Keratinocyte (primary cell): ENCODE measurements around the gene HDGFL2. TPM values are rescaled to one million over a fixed set of nuclear protein-coding genes. Genes with fewer than 3 reads are reported as not detected.

Experiments
- DNase-seq: peaks from one replicate; pipeline ENCODE4 v3.0.0-alpha.2; 2011; ENCODE audit warnings: low read depth, missing footprints, low spot score
- FAIRE-seq: peaks from 2 replicates; lab custom pipeline; 2011; peaks lifted over from hg19 to GRCh38; lab: Jason Lieb, UNC
- H2AFZ ChIP-seq: 2 replicates; pipeline ENCODE4 v1.6.0; 2012; ENCODE audit warnings: low read length, control low read depth, inconsistent platforms; ENCODE audit not compliant: control insufficient read depth
- H3K27ac ChIP-seq: 2 replicates; pipeline ENCODE4 v1.5.1; 2011; ENCODE audit warnings: low read length; ENCODE audit not compliant: control insufficient read depth, insufficient read depth
- H3K27me3 ChIP-seq: 3 replicates; pipeline ENCODE4 v1.6.0; 2011; ENCODE audit warnings: low read length; ENCODE audit not compliant: control insufficient read depth, insufficient read depth; ENCODE audit errors: extremely low read depth
- H3K36me3 ChIP-seq, 2 experiments: 2 replicates in 1 of 2; 3 replicates in 1 of 2; pipeline ENCODE4 v1.5.1; 2011; ENCODE audit warnings: low read length in 2 of 2, mild to moderate bottlenecking in 1 of 2; ENCODE audit not compliant: control insufficient read depth in 2 of 2, insufficient read depth in 2 of 2; ENCODE audit errors: extremely low read depth in 1 of 2
- H3K4me1 ChIP-seq: 3 replicates; pipeline ENCODE4 v1.5.1; 2011; ENCODE audit warnings: low read length; ENCODE audit not compliant: control insufficient read depth, insufficient read depth; ENCODE audit errors: extremely low read depth
- H3K4me2 ChIP-seq: 3 replicates; pipeline ENCODE4 v1.6.0; 2011; ENCODE audit warnings: low read depth, low read length; ENCODE audit not compliant: control insufficient read depth, insufficient read depth; ENCODE audit errors: extremely low read depth
- H3K4me3 ChIP-seq, 3 experiments: fragments of 200-600 bp in 1 of 3; sonication (generic) in 1 of 3; 2 replicates in 2 of 3; 3 replicates in 1 of 3; pipeline ENCODE4 v1.5.1; 2011 to 2016; ENCODE audit warnings: low read length in 3 of 3, mild to moderate bottlenecking in 3 of 3, control low read depth in 2 of 3, inconsistent platforms in 1 of 3, low read depth in 1 of 3, mixed read lengths in 1 of 3, mixed run types in 1 of 3, moderate library complexity in 1 of 3; ENCODE audit not compliant: control insufficient read depth in 2 of 3, insufficient read depth in 2 of 3; ENCODE audit errors: extremely low read depth in 1 of 3
- H3K79me2 ChIP-seq: 2 replicates; pipeline ENCODE4 v1.6.0; 2012; ENCODE audit warnings: low read length; ENCODE audit not compliant: control insufficient read depth, insufficient read depth
- H3K9ac ChIP-seq: 3 replicates; pipeline ENCODE4 v1.6.0; 2011; ENCODE audit warnings: low read length; ENCODE audit not compliant: control insufficient read depth, insufficient read depth; ENCODE audit errors: extremely low read depth
- H3K9me1 ChIP-seq: 3 replicates; pipeline ENCODE4 v1.6.0; 2011; ENCODE audit warnings: low read length; ENCODE audit not compliant: control insufficient read depth, insufficient read depth; ENCODE audit errors: extremely low read depth
- H3K9me3 ChIP-seq: 2 replicates; pipeline ENCODE4 v1.5.1; 2012; ENCODE audit warnings: low read depth, low read length; ENCODE audit not compliant: control insufficient read depth
- H4K20me1 ChIP-seq: 3 replicates; pipeline ENCODE4 v1.6.0; 2011; ENCODE audit warnings: low read length; ENCODE audit not compliant: control insufficient read depth, insufficient read depth; ENCODE audit errors: extremely low read depth
- EZH2 ChIP-seq: IDR thresholded peaks from one replicate; pipeline ENCODE4 v1.6.1; 2012; ENCODE audit warnings: inconsistent platforms, mild to moderate bottlenecking, low read length, moderate library complexity
- dilution Hi-C: fragments of 300-500 bp; cut with MboI; formaldehyde crosslinking; loops from one replicate; pipeline ENCODE4 v1.7.0; 2020; ENCODE audit warnings: low sequenced_read_pairs; ENCODE audit not compliant: extremely low pct_ligation_motif_present
- polyA plus RNA-seq, 5 experiments: library from polyadenylated mRNA; depleted of rRNA in 3 of 5; stranded (reverse) in 3 of 5; stranded (forward) in 1 of 5; unstranded in 1 of 5; fragments of >200 nt; gene quantifications; 1 replicate in 1 of 5; 2 replicates in 3 of 5; 3 replicates in 1 of 5; pipeline versions ENCODE4 v1.2.1 to v1.2.3, GENCODE V29; 2011 to 2012; ENCODE audit warnings: missing spikeins in 2 of 5, low read depth in 1 of 5, low replicate concordance in 1 of 5
- small RNA-seq, 3 experiments: library from RNA; depleted of rRNA; stranded (forward); fragments of <200 nt; gene quantifications; one replicate each; pipeline ENCODE3, GENCODE V24; 2012; ENCODE audit warnings: low read depth in 3 of 3, low replicate concordance in 1 of 3; ENCODE audit not compliant: insufficient read length in 3 of 3
- TF ChIP-seq, protein P1 (sequence below), 3 experiments: IDR thresholded peaks in 1 of 3; conservative IDR thresholded peaks in 1 of 3; optimal IDR thresholded peaks in 1 of 3; 2 replicates in 2 of 3; 3 replicates in 1 of 3; pipeline versions ENCODE3 to v1.5.1; 2011; ENCODE audit warnings: low read length in 3 of 3, mild to moderate bottlenecking in 3 of 3, moderate library complexity in 2 of 3, control low read depth in 1 of 3, inconsistent platforms in 1 of 3; ENCODE audit not compliant: insufficient read depth in 2 of 3; ENCODE audit errors: extremely low read depth in 1 of 3

The HDGFL2 gene
- polyA plus RNA-seq, 1 donor (not counting 4 experiments of a cell fraction or from before 2014, with no cell fraction given) = 19.5 TPM

- FAIRE-seq (no peak), DNase-seq (no peak)
- no peaks in the 10 kb centered on the region for H4K20me1 ChIP-seq
- H3K36me3 ChIP-seq = no peaks in the 10 kb centered on the region
- no peaks in the 10 kb centered on the region for H3K27me3 ChIP-seq
- H3K4me1 ChIP-seq = no peaks in the 10 kb centered on the region
- no peak overlapping the region for H2AFZ ChIP-seq
- no peak overlapping the region for H3K27ac ChIP-seq
- H3K9me1 ChIP-seq = no peaks in the 10 kb centered on the region
- H3K9me3 ChIP-seq = no peaks in the 10 kb centered on the region
- no peak overlapping the region for H3K9ac ChIP-seq
- no peak overlapping the region for H3K4me3 ChIP-seq
- no peak overlapping the region for H3K4me2 ChIP-seq
- no peaks in the 10 kb centered on the region for H3K79me2 ChIP-seq
- TF ChIP-seq, protein P1, sequence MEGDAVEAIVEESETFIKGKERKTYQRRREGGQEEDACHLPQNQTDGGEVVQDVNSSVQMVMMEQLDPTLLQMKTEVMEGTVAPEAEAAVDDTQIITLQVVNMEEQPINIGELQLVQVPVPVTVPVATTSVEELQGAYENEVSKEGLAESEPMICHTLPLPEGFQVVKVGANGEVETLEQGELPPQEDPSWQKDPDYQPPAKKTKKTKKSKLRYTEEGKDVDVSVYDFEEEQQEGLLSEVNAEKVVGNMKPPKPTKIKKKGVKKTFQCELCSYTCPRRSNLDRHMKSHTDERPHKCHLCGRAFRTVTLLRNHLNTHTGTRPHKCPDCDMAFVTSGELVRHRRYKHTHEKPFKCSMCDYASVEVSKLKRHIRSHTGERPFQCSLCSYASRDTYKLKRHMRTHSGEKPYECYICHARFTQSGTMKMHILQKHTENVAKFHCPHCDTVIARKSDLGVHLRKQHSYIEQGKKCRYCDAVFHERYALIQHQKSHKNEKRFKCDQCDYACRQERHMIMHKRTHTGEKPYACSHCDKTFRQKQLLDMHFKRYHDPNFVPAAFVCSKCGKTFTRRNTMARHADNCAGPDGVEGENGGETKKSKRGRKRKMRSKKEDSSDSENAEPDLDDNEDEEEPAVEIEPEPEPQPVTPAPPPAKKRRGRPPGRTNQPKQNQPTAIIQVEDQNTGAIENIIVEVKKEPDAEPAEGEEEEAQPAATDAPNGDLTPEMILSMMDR (optimal IDR thresholded peaks at IDR 0.05 in 1 of 3, IDR thresholded peaks at IDR 0.05 in 1 of 3, conservative IDR thresholded peaks at IDR 0.05 in 1 of 3; ENCODE audit: extremely low read depth in 1 of 3, insufficient read depth in 2 of 3, low read length in 3 of 3) = no peak
- TF ChIP-seq EZH2 = no peak
- dilution Hi-C loops = no loop called here
These were observed 77.9 kb downstream of the HDGFL2 start for GRCh38 chr19:4550018-4550417.

DNA sequence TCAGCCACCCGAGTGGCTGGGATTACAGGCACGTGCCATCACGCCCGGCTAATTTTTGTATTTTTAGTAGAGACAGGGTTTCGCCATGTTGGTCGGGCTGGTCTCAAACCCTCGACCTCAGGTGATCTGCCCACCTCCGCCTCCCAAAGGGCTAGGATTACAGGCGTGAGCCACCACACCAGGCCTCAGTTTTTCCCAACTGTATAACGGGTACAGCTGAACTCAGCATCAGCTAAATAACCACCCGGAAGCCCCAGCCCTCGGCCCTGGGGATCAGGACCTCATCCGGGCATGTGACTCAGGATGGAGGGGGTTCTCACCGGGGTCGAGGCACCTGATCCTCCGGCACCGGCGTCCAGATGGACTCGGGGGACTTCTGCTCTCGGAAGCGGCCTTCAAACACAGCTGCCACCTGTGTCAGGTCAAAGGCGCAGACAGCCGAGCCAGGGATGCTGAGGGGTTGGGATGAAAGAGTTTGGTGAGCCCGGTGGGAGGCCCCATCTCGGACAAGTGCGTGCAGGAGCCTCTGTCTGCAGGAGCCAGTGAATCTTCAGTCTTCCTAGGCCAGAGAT, 78.5 kb downstream of the HDGFL2 start:
- Histone ChIP-seq H3K4me1 (no peaks in the 10 kb centered on the region), H3K79me2 (no peaks in the 10 kb centered on the region), H3K27ac (no peak overlapping the region), H3K9me3 (no peaks in the 10 kb centered on the region), H2AFZ (no peak overlapping the region), H3K27me3 (no peaks in the 10 kb centered on the region), H3K4me2 (no peak overlapping the region), H3K36me3 (no peaks in the 10 kb centered on the region), H3K9ac (no peak overlapping the region), H3K4me3 (no peak overlapping the region), H3K9me1 (no peaks in the 10 kb centered on the region), H4K20me1 (no peaks in the 10 kb centered on the region)
- TF ChIP-seq, protein P1 (optimal IDR thresholded peaks at IDR 0.05 in 1 of 3, IDR thresholded peaks at IDR 0.05 in 1 of 3, conservative IDR thresholded peaks at IDR 0.05 in 1 of 3; ENCODE audit: extremely low read depth in 1 of 3, insufficient read depth in 2 of 3, low read length in 3 of 3) = no peak
- no peak for TF ChIP-seq EZH2
- no peak for FAIRE-seq
- dilution Hi-C loops = no loop called here
- no peak for DNase-seq

Small RNAs within 50 kb of the gene (small RNA-seq; reads per million reads assigned to genes)
- gene MIR4746 = 0 reads per million in 3 experiments

Other genes with a start within 250 kb of the HDGFL2 start
- 0.05 to 0.21 TPM in 2 of 3 replicates, not detected in the other for gene EBI3, start 242.8 kb upstream of the HDGFL2 start, polyA plus RNA-seq
- gene YJU2, start 225.2 kb upstream of the HDGFL2 start, polyA plus RNA-seq = 10.8 to 17.0 TPM (median 13.7 TPM) in 3 replicates
- gene SHD, start 193.0 kb upstream of the HDGFL2 start, polyA plus RNA-seq = not detected in 3 replicates
- gene TMIGD2, start 169.9 kb upstream of the HDGFL2 start, polyA plus RNA-seq = not detected in 3 replicates
- 0.35 to 1.8 TPM (median 0.49 TPM) in 3 replicates for gene FSD1, start 167.7 kb upstream of the HDGFL2 start, polyA plus RNA-seq
- 53.8 to 80.5 TPM (median 60.0 TPM) in 3 replicates for gene STAP2, start 133.5 kb upstream of the HDGFL2 start, polyA plus RNA-seq
- 4.2 to 4.7 TPM (median 4.6 TPM) in 3 replicates for gene MPND, start 128.7 kb upstream of the HDGFL2 start, polyA plus RNA-seq
- gene SH3GL1, start 71.8 kb upstream of the HDGFL2 start, polyA plus RNA-seq = 47.4 to 61.0 TPM (median 52.7 TPM) in 3 replicates
- gene CHAF1A, start 69.7 kb upstream of the HDGFL2 start, polyA plus RNA-seq = 5.2 to 12.5 TPM (median 10.6 TPM) in 3 replicates
- 36.4 to 63.1 TPM (median 48.2 TPM) in 3 replicates for gene UBXN6, start 14.5 kb upstream of the HDGFL2 start, polyA plus RNA-seq
- gene PLIN4, start 46.2 kb downstream of the HDGFL2 start, polyA plus RNA-seq = 0.01 TPM in 1 of 3 replicates, not detected in the others
- gene PLIN5, start 62.9 kb downstream of the HDGFL2 start, polyA plus RNA-seq = 0.04 TPM in 1 of 3 replicates, not detected in the others
- 1.2 to 3.5 TPM (median 1.3 TPM) in 3 replicates for gene LRG1, start 67.7 kb downstream of the HDGFL2 start, polyA plus RNA-seq
- gene SEMA6B, start 87.4 kb downstream of the HDGFL2 start, polyA plus RNA-seq = 0.41 to 1.1 TPM (median 1.1 TPM) in 3 replicates
- gene TNFAIP8L1, start 167.2 kb downstream of the HDGFL2 start, polyA plus RNA-seq = 2.5 to 5.1 TPM (median 4.7 TPM) in 3 replicates
- gene MYDGF, start 198.0 kb downstream of the HDGFL2 start, polyA plus RNA-seq = 80.3 to 141 TPM (median 85.9 TPM) in 3 replicates